Gastroesophageal sphincter (tissue), 4 donors: ENCODE measurements around the gene PLEKHG3. TPM values are rescaled to one million over a fixed set of nuclear protein-coding genes. Genes with fewer than 3 reads are reported as not detected.

Experiments used
- ATAC-seq: fragments of 150-250 bp; one replicate; pipeline ENCODE4 v1.9.1; 2016; ENCODE audit warnings: mild to moderate bottlenecking, moderate library complexity
- H3K27ac ChIP-seq, 4 donors: fragments of 200-600 bp; sonication (generic) in 3 of 4; 1 replicate in 3 of 4; 2 replicates in 1 of 4; pipeline ENCODE4 v1.5.1; 2016 to 2019
- H3K27me3 ChIP-seq: fragments of 200-600 bp; sonication (generic); one replicate; pipeline ENCODE4 v1.5.1; 2019
- H3K36me3 ChIP-seq, 2 donors: fragments of 200-600 bp; sonication (generic); one replicate each; pipeline ENCODE4 v1.5.1; 2019; ENCODE audit warnings: control low read depth in 1 of 2
- H3K4me1 ChIP-seq, 3 donors: fragments of 200-600 bp; sonication (generic); 1 replicate in 2 of 3; 2 replicates in 1 of 3; pipeline ENCODE4 v1.5.1; 2016 to 2019; ENCODE audit warnings: control low read depth in 2 of 3
- H3K4me3 ChIP-seq, 2 donors: fragments of 200-600 bp; sonication (generic); one replicate each; pipeline ENCODE4 v1.5.1; 2019; ENCODE audit warnings: mild to moderate bottlenecking in 1 of 2, moderate library complexity in 1 of 2
- H3K9me3 ChIP-seq, 3 donors: fragments of 200-600 bp; sonication (generic); one replicate each; pipeline ENCODE4 v1.5.1; 2017 to 2019; ENCODE audit warnings: control low read depth in 2 of 3
- EP300 ChIP-seq: sonication (generic); formaldehyde crosslinking; IDR thresholded peaks from one replicate; pipeline ENCODE4 v1.6.1; 2017; ENCODE audit warnings: antibody characterized with exemption, mild to moderate bottlenecking
- POLR2A ChIP-seq, 2 donors: fragments of 450-650 bp; IDR thresholded peaks; one replicate each; pipeline ENCODE4 v1.6.1; 2017; ENCODE audit warnings: antibody characterized with exemption in 2 of 2, mild to moderate bottlenecking in 2 of 2, moderate library complexity in 1 of 2
- POLR2AphosphoS5 ChIP-seq: sonication (generic); formaldehyde crosslinking; IDR thresholded peaks from one replicate; pipeline ENCODE4 v1.6.1; 2017; ENCODE audit warnings: antibody characterized with exemption
- WGBS, 2 donors: methylation state at CpG; one replicate each; pipeline ENCODE4 v1.1.5; 2018; ENCODE audit warnings: low coverage in 1 of 2; 5-methylcytosine and 5-hydroxymethylcytosine counted together
- total RNA-seq, 4 donors: library from RNA; depleted of rRNA; stranded (reverse); fragments of >200 nt; gene quantifications; one replicate each; pipeline ENCODE4 v1.1.0, GENCODE V29; 2016
- TF ChIP-seq, protein P1 (sequence below), 4 experiments: fragments of 200-600 bp in 2 of 4; fragments of 450-650 bp in 2 of 4; sonication (generic) in 1 of 4; IDR thresholded peaks; one replicate each; pipeline ENCODE4 v1.5.1; 2017 to 2019; ENCODE audit warnings: antibody characterized with exemption in 4 of 4, mild to moderate bottlenecking in 2 of 4, moderate library complexity in 2 of 4

PLEKHG3 gene
- total RNA-seq, 4 donors from 2014 or later = 44.2 to 79.4 (median 57.7) TPM

DNA sequence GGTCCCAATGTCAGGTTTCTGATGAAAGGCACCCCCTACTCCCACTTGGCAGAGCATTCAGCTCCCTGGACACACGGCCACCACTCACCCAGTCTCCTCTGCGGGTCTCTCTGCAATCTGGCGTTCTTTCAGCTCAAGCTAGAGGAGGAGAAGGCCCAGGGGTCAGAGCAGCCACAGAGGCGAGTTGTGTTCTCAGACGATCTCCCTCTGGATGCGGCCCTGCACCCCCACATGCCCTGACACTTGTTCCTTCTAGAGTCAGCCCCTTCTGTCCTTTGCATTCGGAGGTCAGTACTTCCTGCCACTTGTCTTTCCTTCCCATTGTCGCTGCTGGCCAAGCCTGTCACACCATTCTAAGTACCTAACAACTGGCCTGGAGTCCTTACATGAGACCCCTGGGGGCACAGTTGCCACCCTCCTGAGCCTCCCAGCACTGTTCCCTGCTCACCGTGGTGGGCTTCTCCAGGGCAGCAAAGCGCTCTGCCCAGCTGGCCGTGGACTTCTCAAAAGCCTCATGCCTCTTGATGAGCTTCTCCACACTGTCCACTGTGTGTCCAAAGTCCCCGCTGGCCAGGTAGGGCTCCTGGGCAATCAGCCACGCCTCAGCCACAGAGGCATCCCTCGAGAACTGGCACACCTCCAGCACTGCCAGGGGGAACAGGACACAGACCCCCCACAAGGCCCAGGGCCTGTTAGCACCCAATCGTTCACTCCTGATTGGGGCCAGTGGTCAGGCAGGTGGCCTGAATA lies 63.2 kb downstream of the PLEKHG3 start:
- no peak for ATAC-seq
- no peak for TF ChIP-seq POLR2AphosphoS5
- TF ChIP-seq, protein P1, sequence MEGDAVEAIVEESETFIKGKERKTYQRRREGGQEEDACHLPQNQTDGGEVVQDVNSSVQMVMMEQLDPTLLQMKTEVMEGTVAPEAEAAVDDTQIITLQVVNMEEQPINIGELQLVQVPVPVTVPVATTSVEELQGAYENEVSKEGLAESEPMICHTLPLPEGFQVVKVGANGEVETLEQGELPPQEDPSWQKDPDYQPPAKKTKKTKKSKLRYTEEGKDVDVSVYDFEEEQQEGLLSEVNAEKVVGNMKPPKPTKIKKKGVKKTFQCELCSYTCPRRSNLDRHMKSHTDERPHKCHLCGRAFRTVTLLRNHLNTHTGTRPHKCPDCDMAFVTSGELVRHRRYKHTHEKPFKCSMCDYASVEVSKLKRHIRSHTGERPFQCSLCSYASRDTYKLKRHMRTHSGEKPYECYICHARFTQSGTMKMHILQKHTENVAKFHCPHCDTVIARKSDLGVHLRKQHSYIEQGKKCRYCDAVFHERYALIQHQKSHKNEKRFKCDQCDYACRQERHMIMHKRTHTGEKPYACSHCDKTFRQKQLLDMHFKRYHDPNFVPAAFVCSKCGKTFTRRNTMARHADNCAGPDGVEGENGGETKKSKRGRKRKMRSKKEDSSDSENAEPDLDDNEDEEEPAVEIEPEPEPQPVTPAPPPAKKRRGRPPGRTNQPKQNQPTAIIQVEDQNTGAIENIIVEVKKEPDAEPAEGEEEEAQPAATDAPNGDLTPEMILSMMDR (IDR thresholded peaks at IDR 0.05) = no peak
- TF ChIP-seq EP300 = no peak
- TF ChIP-seq POLR2A (IDR thresholded peaks at IDR 0.05) = no peak
- no peaks in the 10 kb centered on the region for H3K27me3 ChIP-seq
- no peak overlapping the region for H3K27ac ChIP-seq
- no peaks in the 10 kb centered on the region for H3K9me3 ChIP-seq
- H3K36me3 ChIP-seq = no peaks in the 10 kb centered on the region
- H3K4me3 ChIP-seq = no peak overlapping the region
- WGBS, 2 donors = 65% methylated on average over 2 of the region's 15 CpGs; no CpG with 5 or more reads in 1 of the 2 donors
- H3K4me1 ChIP-seq = peaks cover 0 to 26% (median 4%) of the 10 kb centered on the region in 3 donors

DNA sequence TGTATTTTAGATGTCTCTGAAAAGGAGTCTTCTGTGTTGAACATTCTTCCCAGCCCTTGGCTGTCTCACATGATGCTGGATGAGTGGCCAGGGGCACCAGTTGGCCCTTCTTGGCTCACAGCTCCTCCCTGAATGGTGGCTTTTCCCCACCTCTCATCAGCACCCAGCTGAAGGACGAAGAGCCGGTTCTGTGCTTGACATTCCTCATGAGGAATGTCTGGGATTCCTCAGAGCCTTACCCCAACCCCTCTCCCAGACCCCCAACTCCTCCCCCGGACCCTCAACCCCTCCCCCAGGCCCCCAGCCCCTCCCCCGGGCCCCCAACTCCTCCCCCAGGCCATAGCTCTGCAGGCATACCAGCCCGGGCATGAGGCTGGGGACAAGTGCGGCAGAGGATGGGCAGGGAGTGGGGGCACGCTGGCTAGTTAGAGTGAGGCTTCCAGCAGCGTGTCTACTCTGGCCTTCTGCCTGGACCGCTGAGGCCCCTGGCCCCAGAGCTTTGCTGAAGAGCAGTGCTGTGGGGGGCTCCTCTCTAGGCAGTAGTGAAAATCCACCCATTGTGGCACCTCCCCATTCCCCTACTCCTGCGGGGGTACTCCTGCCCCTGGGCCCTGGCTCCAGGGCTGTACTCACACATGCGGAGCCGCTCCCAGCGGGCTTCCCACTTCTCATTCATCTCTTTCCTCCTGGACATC lies 64.3 kb downstream of the PLEKHG3 start:
- Histone ChIP-seq H3K27ac (no peak overlapping the region), H3K27me3 (no peaks in the 10 kb centered on the region), H3K4me1 (peaks cover 0 to 16% (median 0%) of the 10 kb centered on the region in 3 donors), H3K36me3 (no peaks in the 10 kb centered on the region), H3K9me3 (no peaks in the 10 kb centered on the region), H3K4me3 (no peak overlapping the region)
- TF ChIP-seq POLR2AphosphoS5 = no peak
- TF ChIP-seq EP300 = no peak
- no peak for TF ChIP-seq POLR2A (IDR thresholded peaks at IDR 0.05)
- TF ChIP-seq, protein P1 (IDR thresholded peaks at IDR 0.05) = no peak
- ATAC-seq = no peak
- WGBS, 2 donors = 93% methylated on average over 3 of the region's 13 CpGs; no CpG with 5 or more reads in 1 of the 2 donors

DNA sequence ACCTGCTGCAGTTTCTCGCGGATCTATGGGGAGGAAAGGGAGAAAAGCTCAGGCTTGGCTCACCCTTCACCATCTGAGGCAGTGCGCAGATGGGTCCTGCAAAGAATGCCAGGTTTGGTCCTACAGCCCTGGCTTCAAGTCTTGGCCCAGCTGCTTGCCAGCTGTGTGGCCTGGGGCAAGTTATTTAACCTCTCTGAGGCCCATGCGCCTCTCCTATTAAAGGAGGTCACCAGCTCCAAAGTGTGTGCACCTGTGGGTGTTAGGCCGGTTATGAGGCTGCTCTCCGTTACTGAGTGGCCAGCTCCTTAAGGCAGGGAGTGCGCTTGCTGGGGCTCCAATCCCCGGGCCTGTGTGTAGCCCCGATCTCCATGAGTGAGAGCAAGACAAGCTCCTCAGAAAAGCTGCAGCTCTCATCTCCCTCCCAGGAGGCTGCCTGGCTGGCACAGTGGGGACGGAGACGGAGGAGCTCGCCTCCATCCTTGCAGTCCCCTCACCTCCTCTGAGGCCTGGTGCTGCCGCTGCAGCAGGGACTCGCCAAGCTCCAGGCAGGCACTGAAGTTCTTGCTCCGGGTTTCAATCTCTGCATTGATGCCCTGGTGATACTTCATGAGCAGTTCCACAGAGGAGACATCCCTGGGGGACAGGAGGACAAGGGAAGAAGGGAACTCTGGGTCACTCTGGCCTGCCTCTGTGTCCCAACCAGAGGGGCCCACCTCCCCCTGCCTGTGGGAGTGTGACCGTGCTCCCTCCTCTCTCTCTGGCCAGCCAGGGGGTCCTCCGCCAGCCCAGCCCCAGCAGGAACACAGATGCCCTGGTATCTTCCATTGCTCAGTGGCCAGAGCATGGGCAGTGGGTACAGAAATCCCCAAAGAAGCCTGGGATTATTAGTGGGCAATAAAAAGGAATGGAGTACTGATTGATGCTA lies 65.1 kb downstream of the PLEKHG3 start:
- Histone ChIP-seq H3K9me3 (no peaks in the 10 kb centered on the region), H3K4me1 (peaks cover 0 to 8% (median 0%) of the 10 kb centered on the region in 3 donors), H3K36me3 (no peaks in the 10 kb centered on the region), H3K27me3 (no peaks in the 10 kb centered on the region), H3K4me3 (no peak overlapping the region), H3K27ac (no peak overlapping the region)
- 40 to 80% methylated on average over 1 of the region's 17 CpGs for WGBS, 2 donors
- ATAC-seq = no peak
- no peak for TF ChIP-seq EP300
- TF ChIP-seq POLR2A (IDR thresholded peaks at IDR 0.05) = no peak
- no peak for TF ChIP-seq POLR2AphosphoS5
- TF ChIP-seq, protein P1 (IDR thresholded peaks at IDR 0.05) = no peak

DNA sequence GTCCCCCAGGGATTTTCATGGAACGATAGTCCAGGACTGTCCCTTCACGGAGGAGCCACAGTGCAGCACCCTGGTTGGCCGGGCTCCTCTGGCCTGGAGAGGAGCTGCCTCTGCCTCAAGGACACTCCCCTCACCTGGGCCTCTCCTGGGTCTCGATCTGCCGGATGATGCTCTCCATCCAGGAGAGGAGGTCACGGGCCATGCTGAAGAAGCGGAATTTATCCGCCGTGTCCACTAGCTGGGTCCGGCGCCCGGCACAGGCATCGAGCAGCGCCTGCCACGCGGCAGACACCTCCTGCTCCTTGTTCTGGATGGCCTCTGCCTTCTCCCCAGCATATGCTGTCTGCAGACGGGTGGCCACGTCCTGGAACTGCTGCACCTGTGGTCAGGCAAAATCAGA lies 66.5 kb downstream of the PLEKHG3 start:
- Histone ChIP-seq H3K9me3 (no peaks in the 10 kb centered on the region), H3K27me3 (no peaks in the 10 kb centered on the region), H3K27ac (no peak overlapping the region), H3K36me3 (no peaks in the 10 kb centered on the region), H3K4me1 (no peaks in the 10 kb centered on the region), H3K4me3 (no peak overlapping the region)
- TF ChIP-seq, protein P1 (IDR thresholded peaks at IDR 0.05) = no peak
- WGBS, 2 donors = 100% methylated on average over 2 to 3 of the region's 18 CpGs
- ATAC-seq = no peak
